PC-3 (cell line): ENCODE measurements around the gene CCM2. TPM values are rescaled to one million over a fixed set of nuclear protein-coding genes. Genes with fewer than 3 reads are reported as not detected.

Source experiments
- ATAC-seq: fragments of 200-7000 bp; cut with Tn5 transposase; 2 replicates; pipeline ENCODE4 v1.9.1; 2020; ENCODE audit warnings: mild to moderate bottlenecking, moderate library complexity
- BruUV-seq: library from RNA; stranded (reverse); fragments of 400-500 nt; replicated peaks from 2 replicates; lab custom pipeline; 2021; lab: Mats Ljungman, UMichigan
- CTCF ChIA-PET: fragments of 300-600 bp; sonication (Branson Sonifier 250); formaldehyde crosslinking; loops from one replicate; lab custom pipeline; 2022; ENCODE audit warnings: antibody characterized with exemption; lab: Charles Lee
- POLR2A ChIA-PET: fragments of 300-600 bp; sonication (Branson Sonifier 250); formaldehyde crosslinking; loops from one replicate; lab custom pipeline; 2022; ENCODE audit warnings: antibody characterized with exemption; ENCODE audit not compliant: unreplicated experiment; lab: Charles Lee
- DNase-seq: peaks from one replicate; pipeline ENCODE4 v3.0.0-alpha.2; 2015
- H2AFZ ChIP-seq: fragments of 300-600 bp; sonication (generic); 2 replicates; pipeline ENCODE4 v1.6.0; 2016; ENCODE audit warnings: antibody characterized with exemption, low read length
- H3F3A ChIP-seq: fragments of 300-600 bp; sonication (generic); one replicate; pipeline ENCODE4 v1.6.0; 2017; ENCODE audit warnings: antibody characterized with exemption, low read length, control low read depth, mild to moderate bottlenecking; ENCODE audit not compliant: unreplicated experiment
- H3K27ac ChIP-seq: fragments of 300-600 bp; sonication (generic); 2 replicates; pipeline ENCODE4 v1.5.1; 2016; ENCODE audit warnings: mild to moderate bottlenecking, low read length
- H3K27me3 ChIP-seq: fragments of 300-600 bp; sonication (generic); 2 replicates; pipeline ENCODE4 v1.6.1; 2016; ENCODE audit warnings: low read length, mixed read lengths
- H3K36me3 ChIP-seq: fragments of 300-600 bp; sonication (generic); 2 replicates; pipeline ENCODE4 v1.6.1; 2016; ENCODE audit warnings: low read depth, mixed run types, low read length, mixed read lengths
- H3K4me1 ChIP-seq: fragments of 300-600 bp; sonication (generic); 2 replicates; pipeline ENCODE4 v1.5.1; 2016; ENCODE audit warnings: low read length; ENCODE audit not compliant: insufficient read depth
- H3K4me2 ChIP-seq: fragments of 300-600 bp; sonication (generic); 2 replicates; pipeline ENCODE4 v1.6.0; 2016; ENCODE audit warnings: low read length
- H3K4me3 ChIP-seq: fragments of 300-600 bp; sonication (generic); 2 replicates; pipeline ENCODE4 v1.5.1; 2016; ENCODE audit warnings: mild to moderate bottlenecking, low read length, mixed read lengths
- H3K79me2 ChIP-seq: fragments of 300-600 bp; sonication (generic); 2 replicates; pipeline ENCODE4 v1.6.1; 2017; ENCODE audit warnings: low read length, mixed read lengths
- H3K9ac ChIP-seq: fragments of 300-600 bp; sonication (generic); 2 replicates; pipeline ENCODE4 v1.6.0; 2016; ENCODE audit warnings: mild to moderate bottlenecking, low read length
- H3K9me2 ChIP-seq: fragments of 300-600 bp; sonication (generic); replicated peaks from 2 replicates; pipeline ENCODE4 v1.6.1; 2016; ENCODE audit warnings: mixed run types, low read length, mixed read lengths
- H3K9me3 ChIP-seq: fragments of 300-600 bp; sonication (generic); 2 replicates; pipeline ENCODE4 v1.6.1; 2016; ENCODE audit warnings: low read length, mixed read lengths
- H4K20me1 ChIP-seq: fragments of 300-600 bp; sonication (generic); 2 replicates; pipeline ENCODE4 v1.6.1; 2016; ENCODE audit warnings: low read length, mixed read lengths
- CTCF ChIP-seq: fragments of 300-600 bp; sonication (generic); conservative IDR thresholded peaks from 2 replicates; pipeline ENCODE4 v1.5.1; 2017; ENCODE audit warnings: antibody characterized with exemption, low read depth, mild to moderate bottlenecking, low read length
- EZH2 ChIP-seq: fragments of 300-600 bp; sonication (generic); IDR thresholded peaks from one replicate; pipeline ENCODE4 v1.6.1; 2017; ENCODE audit warnings: antibody characterized with exemption, mild to moderate bottlenecking, low read length; ENCODE audit not compliant: unreplicated experiment
- EZH2phosphoT487 ChIP-seq: fragments of 300-600 bp; sonication (generic); IDR thresholded peaks from 2 replicates; pipeline ENCODE4 v1.6.1; 2018; ENCODE audit warnings: mild to moderate bottlenecking, antibody characterized with exemption, low read length, borderline replicate concordance
- intact Hi-C: fragments of 100-400 bp; cut with micrococcal nuclease; formaldehyde crosslinking; loops from 2 replicates; pipeline ENCODE4 v1.9.0; 2023
- total RNA-seq: library from RNA; depleted of rRNA; stranded (reverse); fragments of >200 nt; gene quantifications from 2 replicates; pipeline ENCODE4 v1.2.3, GENCODE V29; 2014

CCM2 gene
- total RNA-seq, 1 experiment from 2014 or later = 56.6 TPM

- ChIA-PET CTCF (no interaction called here), POLR2A (no interaction called here)
- H3K4me1 ChIP-seq = no peaks in the 10 kb centered on the region
- no peaks in the 10 kb centered on the region for H3K27me3 ChIP-seq
- H3K27ac ChIP-seq = no peak overlapping the region
- no peaks in the 10 kb centered on the region for H3K79me2 ChIP-seq
- no peak for TF ChIP-seq EZH2
- no peak for TF ChIP-seq EZH2phosphoT487
- TF ChIP-seq CTCF = no peak
- ATAC-seq = no peak
- no peak overlapping the region for H3K4me3 ChIP-seq
- H3K9me2 ChIP-seq = no peaks in the 10 kb centered on the region
- no peaks in the 10 kb centered on the region for H4K20me1 ChIP-seq
- H3F3A ChIP-seq = no peaks in the 10 kb centered on the region
- no TSS peak for BruUV-seq
- no peak overlapping the region for H2AFZ ChIP-seq
- no peak overlapping the region for H3K9ac ChIP-seq
- no peaks in the 10 kb centered on the region; the same call in 1 of the 2 replicates for H3K36me3 ChIP-seq
- H3K9me3 ChIP-seq = no peaks in the 10 kb centered on the region
- no peak for DNase-seq
- no peak overlapping the region for H3K4me2 ChIP-seq
- intact Hi-C loops = no loop called here
These were observed 61.9 kb downstream of the CCM2 start for GRCh38 chr7:45061806-45062425.

GRCh38 chr7:45064047-45064725, 64.2 kb downstream of the CCM2 start:
- Histone ChIP-seq H3K9ac (no peak overlapping the region), H3K9me3 (no peaks in the 10 kb centered on the region), H4K20me1 (no peaks in the 10 kb centered on the region), H3K27ac (no peak overlapping the region), H2AFZ (no peak overlapping the region), H3K79me2 (no peaks in the 10 kb centered on the region), H3F3A (no peaks in the 10 kb centered on the region), H3K4me2 (no peak overlapping the region), H3K9me2 (no peaks in the 10 kb centered on the region), H3K36me3 (no peaks in the 10 kb centered on the region; the same call in 1 of the 2 replicates), H3K27me3 (no peaks in the 10 kb centered on the region), H3K4me1 (no peaks in the 10 kb centered on the region), H3K4me3 (no peak overlapping the region)
- ATAC-seq = no peak
- DNase-seq = no peak
- TF ChIP-seq EZH2phosphoT487 (no peak), CTCF (no peak), EZH2 (no peak)
- BruUV-seq = no TSS peak
- ChIA-PET CTCF (no interaction called here), POLR2A (no interaction called here)
- intact Hi-C loops = no loop called here
